ENCODE measurements around the gene CCL13. TPM values are rescaled to one million over a fixed set of nuclear protein-coding genes. Genes with fewer than 3 reads are reported as not detected.

The CCL13 gene
- total and polyA plus RNA-seq, 2 of the 8 experiments (the other 6 are each of a cell fraction or from before 2014, with no cell fraction given), result not detected

GRCh38 chr17:34368946-34369500, 12.7 kb downstream of the CCL13 start:
- DNase-seq (ENCODE audit: low read depth in 1 of 2, low spot score in 2 of 2) (peak in 1 of 2 experiments; percentile 14), FAIRE-seq (no peak)
- Histone ChIP-seq H2BK5ac (ENCODE audit: low read depth, low read length) (no peak overlapping the region), H3K18ac (ENCODE audit: extremely low read depth, low read length) (no peak overlapping the region), H2AK5ac (ENCODE audit: low read depth, low read length) (no peak overlapping the region), H3K56ac (replicated peaks; ENCODE audit: insufficient read length, low read depth, low read length) (no peak overlapping the region), H3K79me1 (ENCODE audit: low read depth, low read length) (no peaks in the 10 kb centered on the region), H4K8ac (ENCODE audit: extremely low read depth, insufficient read depth, low read length) (no peak overlapping the region), H3K36me3 (ENCODE audit: control insufficient read depth in 2 of 4, insufficient read depth in 4 of 4, low read length in 3 of 4) (no peaks in the 10 kb centered on the region), H2BK120ac (replicated peaks; ENCODE audit: low read depth, low read length) (no peak overlapping the region), H4K20me1 (replicated peaks in 1 of 2; ENCODE audit: control insufficient read depth in 1 of 2, insufficient read depth in 2 of 2, low read length in 2 of 2) (no peaks in the 10 kb centered on the region), H3K4ac (replicated peaks; ENCODE audit: insufficient read length, low read depth, low read length) (no peak overlapping the region), H4K91ac (replicated peaks; ENCODE audit: insufficient read length, low read length) (no peak overlapping the region), H3K4me2 (ENCODE audit: insufficient read depth in 1 of 2, low read depth in 2 of 2, low read length in 2 of 2) (no peak overlapping the region), H2BK12ac (ENCODE audit: low read depth, low read length) (no peak overlapping the region), H4K5ac (ENCODE audit: insufficient read length, low read depth, low read length) (no peak overlapping the region), H3K14ac (ENCODE audit: insufficient read length) (no peak overlapping the region), H3K27ac (ENCODE audit: low read depth, low read length) (no peak overlapping the region), H3K4me3 (ENCODE audit: extremely low read depth in 1 of 4, insufficient read depth in 2 of 4, low read depth in 3 of 4, low read length in 4 of 4) (no peak overlapping the region), H2BK20ac (ENCODE audit: low read length) (no peak overlapping the region), H3K23ac (ENCODE audit: insufficient read length) (no peak overlapping the region), H3K79me2 (ENCODE audit: control insufficient read depth in 1 of 2, insufficient read depth in 2 of 2, low read length in 2 of 2) (no peaks in the 10 kb centered on the region), H2AFZ (ENCODE audit: low read length) (no peak overlapping the region), H3K4me1 (replicated peaks in 1 of 4; ENCODE audit: control insufficient read depth in 3 of 4, insufficient read depth in 4 of 4, low read length in 3 of 4) (no peaks in the 10 kb centered on the region), H3K9me3 (ENCODE audit: insufficient read depth in 2 of 2, low read depth in 1 of 2, low read length in 1 of 2) (no peaks in the 10 kb centered on the region), H2BK15ac (ENCODE audit: low read length) (no peak overlapping the region), H3K23me2 (ENCODE audit: low read depth, low read length) (no peaks in the 10 kb centered on the region), H3K27me3 (replicated peaks in 1 of 4; ENCODE audit: control insufficient read depth in 3 of 4, extremely low read depth in 1 of 4, insufficient read depth in 3 of 4, low read length in 3 of 4) (no peaks in the 10 kb centered on the region), H3K9ac (replicated peaks in 1 of 4; ENCODE audit: extremely low read depth in 1 of 4, low read depth in 3 of 4, low read length in 3 of 4) (no peak overlapping the region)
- POLR2A ChIA-PET (ENCODE audit: partially characterized antibody), result interaction anchor here (1.2 kb wide), 1 partner anchor 212 kb away, joined by 5 read pairs; no protein-coding TSS in a partner anchor
- 70% methylated on average over 4 of the region's 4 CpGs; no CpG with 5 or more reads in 1 of the 2 experiments for WGBS, 2 experiments (ENCODE audit: extremely low coverage in 1 of 2, insufficient coverage in 1 of 2, insufficient read length in 1 of 2, insufficient replicate concordance in 2 of 2, low coverage in 1 of 2, low lambda C conversion rate in 2 of 2, missing lambda C conversion rate in 1 of 2)
- CTCF ChIA-PET (ENCODE audit: partially characterized antibody), result interaction anchor here (1.0 to 2.8 kb wide), 7 partner anchors 8 to 198 kb away, joined by 3 to 15 read pairs (median 4); partner anchors contain the start of gene CCL13
- TF ChIP-seq TAF7 (optimal IDR thresholded peaks at IDR 0.05; ENCODE audit: borderline replicate concordance, low read depth, low read length) (no peak), FOSL1 (IDR thresholded peaks at IDR 0.05; ENCODE audit: insufficient read depth, low read depth, low read length) (no peak), MAFK (IDR thresholded peaks at IDR 0.05; ENCODE audit: low read depth, low read length) (no peak), RFX5 (IDR thresholded peaks at IDR 0.05; ENCODE audit: borderline replicate concordance, low read depth, low read length) (no peak), TCF12 (IDR thresholded peaks at IDR 0.05; ENCODE audit: low read depth, low read length) (no peak), JUN (IDR thresholded peaks at IDR 0.05; ENCODE audit: low read depth, low read length) (no peak), RXRA (IDR thresholded peaks at IDR 0.05; ENCODE audit: insufficient read depth, low read depth, low read length) (no peak), GTF2F1 (IDR thresholded peaks at IDR 0.05; ENCODE audit: borderline replicate concordance, low read depth, low read length) (no peak), MAX (IDR thresholded peaks at IDR 0.05) (no peak), YY1 (IDR thresholded peaks at IDR 0.05; ENCODE audit: low read depth, low read length) (no peak), SIX5 (IDR thresholded peaks at IDR 0.05; ENCODE audit: low read depth, low read length) (no peak), EP300 (IDR thresholded peaks at IDR 0.05; ENCODE audit: borderline replicate concordance in 1 of 2, low read depth in 2 of 2, low read length in 2 of 2) (no peak), ASH2L (IDR thresholded peaks at IDR 0.05; ENCODE audit: low read length) (no peak)
